GM18526 (cell line): ENCODE data around the gene EPSTI1.

Source experiments
- POLR2A ChIP-seq: IDR thresholded peaks from 3 replicates; pipeline ENCODE4 v1.6.1; 2011; ENCODE audit not compliant: insufficient read length; ENCODE audit errors: extremely low read depth

EPSTI1 gene

GRCh38 chr13:43014162-43014561 lies 22.1 kb upstream of the EPSTI1 start:
- TF ChIP-seq POLR2A: no peak

GRCh38 chr13:43009506-43009905 lies 17.5 kb upstream of the EPSTI1 start:
- TF ChIP-seq POLR2A: no peak

- no peak for TF ChIP-seq POLR2A
These were observed 16.6 kb upstream of the EPSTI1 start for GRCh38 chr13:43008596-43008995.

- TF ChIP-seq POLR2A: no peak
These were observed 15.0 kb upstream of the EPSTI1 start for GRCh38 chr13:43006893-43007631.

- TF ChIP-seq POLR2A: no peak
These were observed 13.6 kb upstream of the EPSTI1 start for GRCh38 chr13:43005460-43006236.

- no peak for TF ChIP-seq POLR2A
These were observed 11.7 kb upstream of the EPSTI1 start for GRCh38 chr13:43003729-43004128.

- no peak for TF ChIP-seq POLR2A
These were observed 11.0 kb upstream of the EPSTI1 start for GRCh38 chr13:43003010-43003409.

GRCh38 chr13:43002021-43002420 lies 10.0 kb upstream of the EPSTI1 start:
- TF ChIP-seq POLR2A: no peak

- TF ChIP-seq POLR2A: no peak
These were observed 8.6 kb upstream of the EPSTI1 start for GRCh38 chr13:43000676-43001075.

- TF ChIP-seq POLR2A: no peak
These were observed 7.5 kb upstream of the EPSTI1 start for GRCh38 chr13:42999491-42999890.

GRCh38 chr13:42997381-42997780 lies 5.3 kb upstream of the EPSTI1 start:
- TF ChIP-seq POLR2A: no peak

- TF ChIP-seq POLR2A: no peak
These were observed 4.5 kb upstream of the EPSTI1 start for GRCh38 chr13:42996584-42996983.

- no peak for TF ChIP-seq POLR2A
These were observed 2.8 kb upstream of the EPSTI1 start for GRCh38 chr13:42994878-42995277.

- no peak for TF ChIP-seq POLR2A
These were observed 702 bp upstream of the EPSTI1 start for GRCh38 chr13:42992764-42993122.

GRCh38 chr13:42990291-42991232 lies 1.5 kb downstream of the EPSTI1 start:
- no peak for TF ChIP-seq POLR2A
